ENCODE data around the gene LAMB3.

DNA sequence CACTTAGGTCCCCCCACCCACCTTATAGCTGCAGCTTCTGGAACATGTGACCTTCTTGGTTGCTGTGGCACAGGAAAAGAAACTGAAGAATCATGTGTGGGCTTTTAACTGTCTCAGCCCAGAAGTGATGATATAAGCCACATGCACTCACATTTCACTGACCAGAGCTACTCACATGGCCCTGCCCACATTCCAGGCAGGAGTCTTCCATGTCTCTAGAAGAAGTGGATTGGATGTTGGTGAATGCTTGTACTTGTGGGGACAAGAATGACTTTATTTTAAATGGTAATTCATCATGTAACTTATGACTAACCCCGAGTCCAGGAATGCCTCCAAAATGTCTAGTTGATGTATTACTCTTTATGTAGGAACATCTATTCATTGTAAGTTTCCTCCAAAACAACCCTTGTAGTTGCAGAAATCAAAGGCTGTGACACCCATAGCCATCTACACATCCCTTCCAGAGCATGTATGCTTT is 84.5 kb downstream of the LAMB3 start:
- TF ChIP-seq, protein P1, sequence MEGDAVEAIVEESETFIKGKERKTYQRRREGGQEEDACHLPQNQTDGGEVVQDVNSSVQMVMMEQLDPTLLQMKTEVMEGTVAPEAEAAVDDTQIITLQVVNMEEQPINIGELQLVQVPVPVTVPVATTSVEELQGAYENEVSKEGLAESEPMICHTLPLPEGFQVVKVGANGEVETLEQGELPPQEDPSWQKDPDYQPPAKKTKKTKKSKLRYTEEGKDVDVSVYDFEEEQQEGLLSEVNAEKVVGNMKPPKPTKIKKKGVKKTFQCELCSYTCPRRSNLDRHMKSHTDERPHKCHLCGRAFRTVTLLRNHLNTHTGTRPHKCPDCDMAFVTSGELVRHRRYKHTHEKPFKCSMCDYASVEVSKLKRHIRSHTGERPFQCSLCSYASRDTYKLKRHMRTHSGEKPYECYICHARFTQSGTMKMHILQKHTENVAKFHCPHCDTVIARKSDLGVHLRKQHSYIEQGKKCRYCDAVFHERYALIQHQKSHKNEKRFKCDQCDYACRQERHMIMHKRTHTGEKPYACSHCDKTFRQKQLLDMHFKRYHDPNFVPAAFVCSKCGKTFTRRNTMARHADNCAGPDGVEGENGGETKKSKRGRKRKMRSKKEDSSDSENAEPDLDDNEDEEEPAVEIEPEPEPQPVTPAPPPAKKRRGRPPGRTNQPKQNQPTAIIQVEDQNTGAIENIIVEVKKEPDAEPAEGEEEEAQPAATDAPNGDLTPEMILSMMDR (IDR thresholded peaks at IDR 0.05), result no peak
- TF ChIP-seq EZH2phosphoT487 (IDR thresholded peaks at IDR 0.05), result no peak
- TF ChIP-seq EZH2 (IDR thresholded peaks at IDR 0.05), result no peak
